PC-3 (cell line): ENCODE data around the gene PNRC2. TPM values are rescaled to one million over a fixed set of nuclear protein-coding genes. Genes with fewer than 3 reads are reported as not detected.

Experiments
- ATAC-seq: fragments of 200-7000 bp; cut with Tn5 transposase; 2 replicates; pipeline ENCODE4 v1.9.1; 2020; ENCODE audit warnings: mild to moderate bottlenecking, moderate library complexity
- BruUV-seq: library from RNA; stranded (reverse); fragments of 400-500 nt; replicated peaks from 2 replicates; lab custom pipeline; 2021; lab: Mats Ljungman, UMichigan
- CTCF ChIA-PET: fragments of 300-600 bp; sonication (Branson Sonifier 250); formaldehyde crosslinking; loops from one replicate; lab custom pipeline; 2022; ENCODE audit warnings: antibody characterized with exemption; lab: Charles Lee
- POLR2A ChIA-PET: fragments of 300-600 bp; sonication (Branson Sonifier 250); formaldehyde crosslinking; loops from one replicate; lab custom pipeline; 2022; ENCODE audit warnings: antibody characterized with exemption; ENCODE audit not compliant: unreplicated experiment; lab: Charles Lee
- DNase-seq: peaks from one replicate; pipeline ENCODE4 v3.0.0-alpha.2; 2015
- H2AFZ ChIP-seq: fragments of 300-600 bp; sonication (generic); 2 replicates; pipeline ENCODE4 v1.6.0; 2016; ENCODE audit warnings: antibody characterized with exemption, low read length
- H3F3A ChIP-seq: fragments of 300-600 bp; sonication (generic); one replicate; pipeline ENCODE4 v1.6.0; 2017; ENCODE audit warnings: antibody characterized with exemption, low read length, control low read depth, mild to moderate bottlenecking; ENCODE audit not compliant: unreplicated experiment
- H3K27ac ChIP-seq: fragments of 300-600 bp; sonication (generic); 2 replicates; pipeline ENCODE4 v1.5.1; 2016; ENCODE audit warnings: mild to moderate bottlenecking, low read length
- H3K27me3 ChIP-seq: fragments of 300-600 bp; sonication (generic); 2 replicates; pipeline ENCODE4 v1.6.1; 2016; ENCODE audit warnings: low read length, mixed read lengths
- H3K36me3 ChIP-seq: fragments of 300-600 bp; sonication (generic); 2 replicates; pipeline ENCODE4 v1.6.1; 2016; ENCODE audit warnings: low read depth, mixed run types, low read length, mixed read lengths
- H3K4me1 ChIP-seq: fragments of 300-600 bp; sonication (generic); 2 replicates; pipeline ENCODE4 v1.5.1; 2016; ENCODE audit warnings: low read length; ENCODE audit not compliant: insufficient read depth
- H3K4me2 ChIP-seq: fragments of 300-600 bp; sonication (generic); 2 replicates; pipeline ENCODE4 v1.6.0; 2016; ENCODE audit warnings: low read length
- H3K4me3 ChIP-seq: fragments of 300-600 bp; sonication (generic); 2 replicates; pipeline ENCODE4 v1.5.1; 2016; ENCODE audit warnings: mild to moderate bottlenecking, low read length, mixed read lengths
- H3K79me2 ChIP-seq: fragments of 300-600 bp; sonication (generic); 2 replicates; pipeline ENCODE4 v1.6.1; 2017; ENCODE audit warnings: low read length, mixed read lengths
- H3K9ac ChIP-seq: fragments of 300-600 bp; sonication (generic); 2 replicates; pipeline ENCODE4 v1.6.0; 2016; ENCODE audit warnings: mild to moderate bottlenecking, low read length
- H3K9me2 ChIP-seq: fragments of 300-600 bp; sonication (generic); replicated peaks from 2 replicates; pipeline ENCODE4 v1.6.1; 2016; ENCODE audit warnings: mixed run types, low read length, mixed read lengths
- H3K9me3 ChIP-seq: fragments of 300-600 bp; sonication (generic); 2 replicates; pipeline ENCODE4 v1.6.1; 2016; ENCODE audit warnings: low read length, mixed read lengths
- H4K20me1 ChIP-seq: fragments of 300-600 bp; sonication (generic); 2 replicates; pipeline ENCODE4 v1.6.1; 2016; ENCODE audit warnings: low read length, mixed read lengths
- EZH2 ChIP-seq: fragments of 300-600 bp; sonication (generic); IDR thresholded peaks from one replicate; pipeline ENCODE4 v1.6.1; 2017; ENCODE audit warnings: antibody characterized with exemption, mild to moderate bottlenecking, low read length; ENCODE audit not compliant: unreplicated experiment
- EZH2phosphoT487 ChIP-seq: fragments of 300-600 bp; sonication (generic); IDR thresholded peaks from 2 replicates; pipeline ENCODE4 v1.6.1; 2018; ENCODE audit warnings: mild to moderate bottlenecking, antibody characterized with exemption, low read length, borderline replicate concordance
- intact Hi-C: fragments of 100-400 bp; cut with micrococcal nuclease; formaldehyde crosslinking; loops from 2 replicates; pipeline ENCODE4 v1.9.0; 2023
- total RNA-seq: library from RNA; depleted of rRNA; stranded (reverse); fragments of >200 nt; gene quantifications from 2 replicates; pipeline ENCODE4 v1.2.3, GENCODE V29; 2014
- TF ChIP-seq, protein P1 (sequence below): fragments of 300-600 bp; sonication (generic); conservative IDR thresholded peaks from 2 replicates; pipeline ENCODE4 v1.5.1; 2017; ENCODE audit warnings: antibody characterized with exemption, low read depth, mild to moderate bottlenecking, low read length

Gene PNRC2
- total RNA-seq, 1 experiment from 2014 or later = 45.6 TPM

DNA sequence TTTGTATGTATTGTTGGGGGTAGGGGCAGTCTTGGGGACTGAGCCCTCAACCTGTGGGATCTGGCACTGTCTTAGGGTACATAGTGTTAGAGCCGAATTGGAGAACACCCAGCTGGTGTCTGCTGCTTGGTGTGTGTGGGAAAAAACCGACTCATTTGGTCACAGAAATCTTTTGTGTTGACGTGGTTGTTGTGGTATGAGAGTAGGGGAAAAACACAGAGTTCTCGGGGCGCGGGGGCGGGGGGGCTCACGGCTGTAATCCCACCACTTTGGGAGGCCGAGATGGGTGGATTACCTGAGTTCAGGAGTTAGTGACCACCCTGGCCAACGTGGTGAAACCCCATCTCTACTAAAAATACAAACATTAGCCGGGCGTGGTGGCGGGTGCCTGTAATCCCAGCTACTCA is 35.8 kb downstream of the PNRC2 start:
- Histone ChIP-seq H3K36me3 (no peaks in the 10 kb centered on the region), H3K27ac (no peak overlapping the region), H3K79me2 (no peaks in the 10 kb centered on the region), H3K4me1 (no peaks in the 10 kb centered on the region), H3K9me3 (no peaks in the 10 kb centered on the region), H4K20me1 (no peaks in the 10 kb centered on the region), H3K9me2 (no peaks in the 10 kb centered on the region), H3K4me2 (no peak overlapping the region), H3K9ac (no peak overlapping the region), H2AFZ (no peak overlapping the region), H3K27me3 (no peaks in the 10 kb centered on the region), H3K4me3 (no peak overlapping the region), H3F3A (no peaks in the 10 kb centered on the region)
- DNase-seq (no peak), ATAC-seq (no peak)
- POLR2A ChIA-PET = no interaction called here
- intact Hi-C loops = no loop called here
- CTCF ChIA-PET = no interaction called here
- TF ChIP-seq, protein P1, sequence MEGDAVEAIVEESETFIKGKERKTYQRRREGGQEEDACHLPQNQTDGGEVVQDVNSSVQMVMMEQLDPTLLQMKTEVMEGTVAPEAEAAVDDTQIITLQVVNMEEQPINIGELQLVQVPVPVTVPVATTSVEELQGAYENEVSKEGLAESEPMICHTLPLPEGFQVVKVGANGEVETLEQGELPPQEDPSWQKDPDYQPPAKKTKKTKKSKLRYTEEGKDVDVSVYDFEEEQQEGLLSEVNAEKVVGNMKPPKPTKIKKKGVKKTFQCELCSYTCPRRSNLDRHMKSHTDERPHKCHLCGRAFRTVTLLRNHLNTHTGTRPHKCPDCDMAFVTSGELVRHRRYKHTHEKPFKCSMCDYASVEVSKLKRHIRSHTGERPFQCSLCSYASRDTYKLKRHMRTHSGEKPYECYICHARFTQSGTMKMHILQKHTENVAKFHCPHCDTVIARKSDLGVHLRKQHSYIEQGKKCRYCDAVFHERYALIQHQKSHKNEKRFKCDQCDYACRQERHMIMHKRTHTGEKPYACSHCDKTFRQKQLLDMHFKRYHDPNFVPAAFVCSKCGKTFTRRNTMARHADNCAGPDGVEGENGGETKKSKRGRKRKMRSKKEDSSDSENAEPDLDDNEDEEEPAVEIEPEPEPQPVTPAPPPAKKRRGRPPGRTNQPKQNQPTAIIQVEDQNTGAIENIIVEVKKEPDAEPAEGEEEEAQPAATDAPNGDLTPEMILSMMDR = no peak
- TF ChIP-seq EZH2phosphoT487 (no peak), EZH2 (no peak)
- BruUV-seq = no TSS peak

DNA sequence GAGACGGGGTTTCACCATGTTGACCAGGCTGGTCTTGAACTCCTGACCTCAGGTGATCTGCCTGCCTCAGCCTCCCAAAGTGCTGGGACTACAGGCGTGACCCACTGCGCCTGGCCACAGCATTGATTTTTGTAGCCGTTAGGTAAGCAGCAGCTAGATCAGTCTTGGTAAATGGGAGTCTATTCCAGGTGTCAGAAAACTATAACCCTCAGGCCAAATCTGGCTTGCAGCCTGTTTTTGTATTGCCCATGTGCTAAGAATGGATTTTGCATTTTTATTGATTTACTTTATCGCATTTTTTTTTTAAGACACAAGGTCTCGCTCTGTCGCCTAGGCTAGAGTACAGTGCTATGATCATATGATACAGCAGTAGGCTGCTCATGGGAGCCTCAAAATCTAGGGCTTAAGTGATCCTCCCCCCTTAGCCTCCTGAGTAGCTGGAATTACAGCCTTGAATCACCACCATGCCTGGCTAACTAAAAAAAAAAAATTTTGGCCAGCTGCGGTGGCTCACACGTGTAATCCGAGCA is 37.1 kb downstream of the PNRC2 start:
- CTCF ChIA-PET = no interaction called here

DNA sequence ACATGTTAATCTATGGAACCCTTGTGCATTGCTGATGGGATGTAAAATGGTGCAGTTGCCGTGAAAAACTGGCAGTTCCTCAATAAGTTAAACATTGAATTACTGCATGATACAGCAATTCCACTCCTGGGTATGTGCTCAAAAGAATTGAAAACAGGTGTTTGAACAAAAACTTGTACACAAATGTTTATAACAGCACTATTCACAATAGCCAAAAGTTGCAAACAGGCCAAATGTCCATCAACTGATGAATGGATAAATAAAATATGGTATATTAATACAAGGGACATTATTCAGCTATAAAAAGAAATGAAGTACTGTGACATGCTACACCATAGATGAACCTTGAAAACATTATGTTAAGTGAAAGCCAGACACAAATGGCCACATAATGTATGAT is 38.2 kb downstream of the PNRC2 start:
- Histone ChIP-seq H3K9me3 (no peaks in the 10 kb centered on the region), H3K9me2 (no peaks in the 10 kb centered on the region), H3K27me3 (no peaks in the 10 kb centered on the region), H4K20me1 (no peaks in the 10 kb centered on the region), H3K4me2 (no peak overlapping the region), H3K9ac (no peak overlapping the region), H3K36me3 (no peaks in the 10 kb centered on the region), H3K4me3 (no peak overlapping the region), H3K27ac (no peak overlapping the region), H3F3A (no peaks in the 10 kb centered on the region), H2AFZ (no peak overlapping the region), H3K4me1 (0 out of 2 replicates have a peak, but pooled peaks cover under 1% of the 10 kb centered on the region), H3K79me2 (no peaks in the 10 kb centered on the region)
- ChIA-PET POLR2A (no interaction called here), CTCF (interaction anchor here (0.5 to 0.6 kb wide), 2 partner anchors 11 to 26 kb away, joined by 4 to 5 read pairs; no protein-coding TSS in a partner anchor)
- intact Hi-C loops = no loop called here
- BruUV-seq = no TSS peak
- no peak for TF ChIP-seq EZH2
- TF ChIP-seq, protein P1 = no peak
- TF ChIP-seq EZH2phosphoT487 = no peak
- DNase-seq (no peak), ATAC-seq (no peak)

More for the DNA sequence above, 37.1 kb downstream of the PNRC2 start:
- no peak overlapping the region for H2AFZ ChIP-seq
- no peaks in the 10 kb centered on the region for H3K79me2 ChIP-seq
- POLR2A ChIA-PET = no interaction called here
- no peak overlapping the region for H3K4me3 ChIP-seq
- ATAC-seq (no peak), DNase-seq (no peak)
- H3K9me3 ChIP-seq = no peaks in the 10 kb centered on the region
- intact Hi-C loops = no loop called here
- H3K27ac ChIP-seq = no peak overlapping the region
- no peaks in the 10 kb centered on the region for H3K9me2 ChIP-seq
- H3K4me1 ChIP-seq = no peaks in the 10 kb centered on the region
- H3K9ac ChIP-seq = no peak overlapping the region
- H3K27me3 ChIP-seq = no peaks in the 10 kb centered on the region
- no peaks in the 10 kb centered on the region for H4K20me1 ChIP-seq
- no peaks in the 10 kb centered on the region for H3K36me3 ChIP-seq
- BruUV-seq = no TSS peak
- H3K4me2 ChIP-seq = no peak overlapping the region
- no peaks in the 10 kb centered on the region for H3F3A ChIP-seq
- no peak for TF ChIP-seq EZH2
- no peak for TF ChIP-seq EZH2phosphoT487
- TF ChIP-seq, protein P1 = no peak
